Lower leg skin (tissue), 4 donors: Measurements from ENCODE around the gene KCNMA1. TPM values are rescaled to one million over a fixed set of nuclear protein-coding genes. Genes with fewer than 3 reads are reported as not detected.

ENCODE experiments used
- DNase-seq, 2 donors: peaks; one replicate each; pipeline ENCODE4 v3.0.0-alpha.2; 2019; ENCODE audit warnings: low spot score in 2 of 2
- H3K4me3 ChIP-seq: fragments of 200-600 bp; sonication (generic); 2 replicates; pipeline ENCODE4 v1.5.1; 2017; ENCODE audit warnings: mild to moderate bottlenecking, low read depth; ENCODE audit not compliant: poor library complexity, severe bottlenecking
- CTCF ChIP-seq, 3 donors: fragments of 450-650 bp; IDR thresholded peaks; one replicate each; pipeline ENCODE4 v1.5.1; 2016; ENCODE audit warnings: antibody characterized with exemption in 3 of 3, mild to moderate bottlenecking in 3 of 3, moderate library complexity in 2 of 3
- POLR2A ChIP-seq, 2 donors: fragments of 450-650 bp; IDR thresholded peaks; one replicate each; pipeline ENCODE4 v1.6.1; 2016 to 2017; ENCODE audit warnings: antibody characterized with exemption in 2 of 2, mild to moderate bottlenecking in 1 of 2, moderate library complexity in 1 of 2
- WGBS, 2 donors: methylation state at CpG; one replicate each; pipeline ENCODE4 v1.1.5; 2018; 5-methylcytosine and 5-hydroxymethylcytosine counted together
- intact Hi-C: fragments of 100-400 bp; cut with DNase I; formaldehyde crosslinking; loops from one replicate; pipeline ENCODE4 v1.15.0; 2023; ENCODE audit warnings: low total_unique reads
- total RNA-seq, 4 donors: library from RNA; depleted of rRNA; stranded (reverse); fragments of >200 nt; gene quantifications; one replicate each; pipeline ENCODE4 v1.1.0, GENCODE V29; 2016

Gene KCNMA1
- total RNA-seq, 4 donors from 2014 or later = 4.1 to 9.9 (median 6.5) TPM

GRCh38 chr10:77001206-77001605 lies 636.4 kb downstream of the KCNMA1 start:
- WGBS, 2 donors = 89 to 93% methylated on average over 12 of the region's 12 CpGs
- H3K4me3 ChIP-seq = no peak overlapping the region
- TF ChIP-seq CTCF (IDR thresholded peaks at IDR 0.05) = no peak
- no peak for DNase-seq
- intact Hi-C loops = no loop called here

- intact Hi-C loops = no loop called here
- 71 to 77% methylated on average over 2 of the region's 2 CpGs for WGBS, 2 donors
- no peak for DNase-seq
- H3K4me3 ChIP-seq = no peak overlapping the region
- TF ChIP-seq POLR2A (IDR thresholded peaks at IDR 0.05) = no peak
- TF ChIP-seq CTCF (IDR thresholded peaks at IDR 0.05) = no peak
Measured at GRCh38 chr10:76998451-76998850, 639.2 kb downstream of the KCNMA1 start.

- no peak for TF ChIP-seq CTCF (IDR thresholded peaks at IDR 0.05)
- TF ChIP-seq POLR2A (IDR thresholded peaks at IDR 0.05) = no peak
- intact Hi-C loops = no loop called here
- 86 to 89% methylated on average over 3 of the region's 3 CpGs for WGBS, 2 donors
Measured at GRCh38 chr10:76997631-76998030, 640.0 kb downstream of the KCNMA1 start.

GRCh38 chr10:76995023-76995422 lies 642.6 kb downstream of the KCNMA1 start:
- TF ChIP-seq POLR2A (IDR thresholded peaks at IDR 0.05) (no peak), CTCF (IDR thresholded peaks at IDR 0.05) (no peak)
- DNase-seq = no peak
- 90 to 92% methylated on average over 11 of the region's 11 CpGs for WGBS, 2 donors
- H3K4me3 ChIP-seq = no peak overlapping the region
- intact Hi-C loops = no loop called here

More at GRCh38 chr10:76997631-76998030, 640.0 kb downstream of the KCNMA1 start:
- H3K4me3 ChIP-seq = no peak overlapping the region
- DNase-seq = no peak

GRCh38 chr10:76993213-76993612 lies 644.4 kb downstream of the KCNMA1 start:
- 69 to 95% methylated on average over 2 of the region's 2 CpGs for whole genome bisulfite sequencing, 2 donors
- TF ChIP-seq CTCF (IDR thresholded peaks at IDR 0.05) (no peak), POLR2A (IDR thresholded peaks at IDR 0.05) (no peak)
- intact Hi-C loops = no loop called here
- no peak for DNase-seq
- no peak overlapping the region for H3K4me3 ChIP-seq

- intact Hi-C loops = no loop called here
- no peak overlapping the region for H3K4me3 ChIP-seq
- no peak for TF ChIP-seq CTCF (IDR thresholded peaks at IDR 0.05)
- 83 to 85% methylated on average over 3 of the region's 3 CpGs for WGBS, 2 donors
- DNase-seq = no peak
Measured at GRCh38 chr10:76992467-76992866, 645.1 kb downstream of the KCNMA1 start.
